K562 (cell line): Measurements from ENCODE around the gene NAPA. TPM values are rescaled to one million over a fixed set of nuclear protein-coding genes. Genes with fewer than 3 reads are reported as not detected.
A peak's percentile ranks its signal among the peaks of the same experiment; 100 is the strongest.

Source experiments
- DACH1 ChIP-seq: fragments of 450-650 bp; IDR thresholded peaks from 2 replicates; pipeline ENCODE4 v1.6.1; 2018; ENCODE audit not compliant: partially characterized antibody
- DNMT1 ChIP-seq: fragments of 450-650 bp; IDR thresholded peaks from 2 replicates; pipeline ENCODE4 v1.6.1; 2016; ENCODE audit warnings: antibody characterized with exemption, mild to moderate bottlenecking
- ETV5 ChIP-seq: sonication (generic); formaldehyde crosslinking; IDR thresholded peaks from 2 replicates; pipeline ENCODE4 v1.4.0; 2020; ENCODE audit warnings: low read depth, mild to moderate bottlenecking, missing genetic modification reagents
- GTF2F1 ChIP-seq: IDR thresholded peaks from 2 replicates; pipeline ENCODE4 v1.6.1; 2011; ENCODE audit warnings: low read depth, low read length, improper control_type of control experiment
- HDAC1 ChIP-seq, 2 experiments: fragments of 450-650 bp; IDR thresholded peaks; 2 replicates each; pipeline ENCODE4 v1.6.1; 2016 to 2017; ENCODE audit warnings: inconsistent platforms in 1 of 2, mild to moderate bottlenecking in 1 of 2, moderate library complexity in 1 of 2
- JUND ChIP-seq, 2 experiments: IDR thresholded peaks; 2 replicates in 1 of 2; 3 replicates in 1 of 2; pipeline ENCODE4 v1.6.1; 2011; ENCODE audit warnings: borderline replicate concordance in 2 of 2, low read depth in 2 of 2, low read length in 2 of 2, improper control_type of control experiment in 1 of 2, missing biosample characterization in 1 of 2, missing genetic modification characterization in 1 of 2, missing genetic modification reagents in 1 of 2
- KAT2B ChIP-seq: IDR thresholded peaks from one replicate; pipeline ENCODE4 v1.6.1; 2012; ENCODE audit warnings: low read depth, mild to moderate bottlenecking, control low read depth, inconsistent platforms, low read length, moderate library complexity
- KLF1 ChIP-seq: fragments of 450-650 bp; IDR thresholded peaks from 2 replicates; pipeline ENCODE4 v1.6.1; 2016; ENCODE audit warnings: missing genetic modification characterization, missing compliant biosample characterization
- NCOA2 ChIP-seq, 2 experiments: fragments of 450-650 bp; IDR thresholded peaks; 2 replicates each; pipeline ENCODE4 v1.6.1; 2018; ENCODE audit warnings: mild to moderate bottlenecking in 2 of 2, moderate library complexity in 1 of 2; ENCODE audit not compliant: partially characterized antibody in 2 of 2
- NONO ChIP-seq, 2 experiments: fragments of 200-400 bp in 1 of 2; fragments of 450-650 bp in 1 of 2; formaldehyde crosslinking in 1 of 2; IDR thresholded peaks; 2 replicates each; pipeline ENCODE4 v1.6.1; 2017; ENCODE audit warnings: low read depth in 2 of 2, mild to moderate bottlenecking in 2 of 2, moderate library complexity in 2 of 2, low read length in 1 of 2
- NR2F6 ChIP-seq: fragments of 450-650 bp; formaldehyde crosslinking; IDR thresholded peaks from 2 replicates; pipeline ENCODE4 v1.4.0; 2020; ENCODE audit warnings: mild to moderate bottlenecking
- POLR2H ChIP-seq: IDR thresholded peaks from 2 replicates; pipeline ENCODE4 v1.6.1; 2016; ENCODE audit warnings: missing genetic modification characterization, low read depth, mild to moderate bottlenecking, control low read depth, missing compliant biosample characterization, moderate library complexity
- PYGO2 ChIP-seq: fragments of 450-650 bp; IDR thresholded peaks from 2 replicates; pipeline ENCODE4 v1.6.1; 2016; ENCODE audit warnings: mild to moderate bottlenecking, missing genetic modification characterization, moderate library complexity, missing compliant biosample characterization
- SLC30A9 ChIP-seq: fragments of 250-450 bp; sonication (Bioruptor Pico); IDR thresholded peaks from 2 replicates; pipeline ENCODE4 v1.8.0; 2022; ENCODE audit warnings: mild to moderate bottlenecking, moderate library complexity
- SNIP1 ChIP-seq: fragments of 450-650 bp; IDR thresholded peaks from 2 replicates; pipeline ENCODE4 v1.7.1; 2017; ENCODE audit warnings: low read depth, mild to moderate bottlenecking
- ZNF57 ChIP-seq: fragments of 450-650 bp; formaldehyde crosslinking; IDR thresholded peaks from 2 replicates; pipeline ENCODE4 v1.4.0; 2020; ENCODE audit warnings: mild to moderate bottlenecking, moderate library complexity
- ZNF589 ChIP-seq: fragments of 200-800 bp; sonication (Bioruptor generic); IDR thresholded peaks from 2 replicates; pipeline ENCODE4 v1.6.1; 2016; ENCODE audit warnings: low read depth, missing genetic modification characterization, missing compliant biosample characterization
- polyA plus RNA-seq, 8 experiments: library from polyadenylated mRNA; depleted of rRNA in 4 of 8; stranded (reverse) in 5 of 8; unstranded in 3 of 8; fragments of >200 nt; fragmentation: Nextera tagmentation in 2 of 8; fragmentation: Illumina TruSeq in 1 of 8; extraction: Ambion mirVana in 2 of 8; extraction: Trizol in 1 of 8; gene quantifications; 2 replicates each; pipeline versions ENCODE4 v1.2.1 to v1.2.3, GENCODE V29; 2011 to 2014; ENCODE audit warnings: inconsistent platforms in 1 of 8, missing spikeins in 1 of 8
- total RNA-seq, 7 experiments: library from RNA; depleted of rRNA in 6 of 7; stranded (reverse); fragments of >200 nt in 6 of 7; fragmentation: Illumina TruSeq in 2 of 7; extraction: Trizol in 2 of 7; gene quantifications; 2 replicates each; pipeline versions ENCODE4 v1.2.1 to v1.2.3, GENCODE V29; 2011 to 2021; ENCODE audit warnings: low replicate concordance in 1 of 7
- TF ChIP-seq, protein P1 (sequence below): fragments of 450-650 bp; formaldehyde crosslinking; IDR thresholded peaks from 2 replicates; pipeline ENCODE4 v1.4.0; 2022; ENCODE audit warnings: missing genetic modification characterization
- TF ChIP-seq, protein P2 (sequence below): fragments of 250-450 bp; sonication (Bioruptor Pico); IDR thresholded peaks from 2 replicates; pipeline ENCODE4 v1.8.0; 2022; ENCODE audit warnings: inconsistent platforms
- TF ChIP-seq, protein P3 (sequence below): IDR thresholded peaks from 2 replicates; pipeline ENCODE4 v1.6.1; 2012; ENCODE audit warnings: low read depth, low read length, improper control_type of control experiment, borderline replicate concordance
- TF ChIP-seq, protein P4 (sequence below), 2 experiments: fragments of 250-450 bp in 1 of 2; fragments of 450-650 bp in 1 of 2; sonication (Bioruptor Pico) in 1 of 2; IDR thresholded peaks; 2 replicates each; pipeline versions ENCODE4 v1.6.1 to v1.8.0; 2016 to 2021; ENCODE audit warnings: mild to moderate bottlenecking in 2 of 2, moderate library complexity in 2 of 2, missing compliant biosample characterization in 1 of 2, missing genetic modification characterization in 1 of 2

NAPA gene
- total and polyA plus RNA-seq, 9 of the 15 experiments (the other 6 are each of a cell fraction or from before 2014, with no cell fraction given): 5.4 to 98.6 (median 77.5) TPM

DNA sequence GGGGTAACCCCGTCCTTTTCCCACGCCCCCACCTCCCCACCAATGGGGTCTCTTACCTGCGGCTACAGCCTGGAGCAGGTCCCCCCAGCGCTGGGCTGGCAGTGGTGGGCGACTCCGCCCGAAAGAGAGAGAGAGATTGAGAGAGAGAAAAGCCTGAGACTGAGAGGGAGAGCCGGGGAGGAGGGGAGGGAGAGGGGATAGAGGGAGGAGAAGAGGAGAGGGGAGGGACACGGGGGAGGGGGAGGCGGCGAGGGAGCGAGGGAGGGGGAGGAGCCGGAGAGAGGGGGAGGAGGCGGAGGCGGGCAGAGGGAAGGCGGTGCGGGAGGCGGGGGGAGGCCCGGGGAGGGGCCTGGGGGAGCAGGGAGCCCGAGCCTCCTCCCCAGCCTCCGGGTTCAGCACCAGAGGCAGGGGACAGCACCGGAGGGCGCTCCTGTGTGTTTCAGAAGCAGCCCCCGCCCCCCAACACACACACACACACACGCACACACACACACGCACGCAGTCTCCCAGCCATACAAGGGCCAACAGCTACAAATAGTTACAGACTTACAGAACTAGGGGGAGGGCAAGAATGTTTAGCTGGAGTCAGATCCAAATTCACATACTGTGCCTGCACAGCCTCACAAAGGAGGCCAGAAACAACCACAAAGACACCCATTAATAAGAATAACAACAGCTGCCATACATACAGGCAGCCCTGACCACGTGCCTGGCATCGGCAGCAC is 43.0 kb downstream of the NAPA start, which contains the start of gene SLC8A2 (continued):
- TF ChIP-seq, protein P1, sequence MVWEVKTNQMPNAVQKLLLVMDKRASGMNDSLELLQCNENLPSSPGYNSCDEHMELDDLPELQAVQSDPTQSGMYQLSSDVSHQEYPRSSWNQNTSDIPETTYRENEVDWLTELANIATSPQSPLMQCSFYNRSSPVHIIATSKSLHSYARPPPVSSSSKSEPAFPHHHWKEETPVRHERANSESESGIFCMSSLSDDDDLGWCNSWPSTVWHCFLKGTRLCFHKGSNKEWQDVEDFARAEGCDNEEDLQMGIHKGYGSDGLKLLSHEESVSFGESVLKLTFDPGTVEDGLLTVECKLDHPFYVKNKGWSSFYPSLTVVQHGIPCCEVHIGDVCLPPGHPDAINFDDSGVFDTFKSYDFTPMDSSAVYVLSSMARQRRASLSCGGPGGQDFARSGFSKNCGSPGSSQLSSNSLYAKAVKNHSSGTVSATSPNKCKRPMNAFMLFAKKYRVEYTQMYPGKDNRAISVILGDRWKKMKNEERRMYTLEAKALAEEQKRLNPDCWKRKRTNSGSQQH: no peak
- TF ChIP-seq SNIP1 (no peak), KAT2B (no peak), ZNF589 (CRISPR knock-in tag) (no peak), JUND (IDR thresholded peaks at IDR 0.05; ENCODE audit: borderline replicate concordance, low read depth, low read length) (no peak), JUND (tag; IDR thresholded peaks at IDR 0.05; ENCODE audit: borderline replicate concordance, low read depth, low read length) (no peak; the same call in 2 of the 3 replicates), KLF1 (tag) (no peak), ZNF57 (CRISPR knock-in tag) (no peak), NR2F6 (CRISPR knock-in tag) (no peak), GTF2F1 (no peak), DNMT1 (no peak), PYGO2 (tag) (no peak), DACH1 (no peak), POLR2H (tag) (no peak), HDAC1 (IDR thresholded peaks at IDR 0.05) (peak in 1 of 2 experiments; percentile 93; a peak in 2 of 4 replicates), SLC30A9 (CRISPR knock-in tag) (no peak), NCOA2 (IDR thresholded peaks at IDR 0.05; ENCODE audit: partially characterized antibody in 2 of 2) (no peak), ETV5 (CRISPR knock-in tag) (peak; percentile 55; the same call in 1 of the 2 replicates), NONO (IDR thresholded peaks at IDR 0.05; ENCODE audit: low read depth in 2 of 2, low read length in 1 of 2) (no peak)
- TF ChIP-seq, protein P2, sequence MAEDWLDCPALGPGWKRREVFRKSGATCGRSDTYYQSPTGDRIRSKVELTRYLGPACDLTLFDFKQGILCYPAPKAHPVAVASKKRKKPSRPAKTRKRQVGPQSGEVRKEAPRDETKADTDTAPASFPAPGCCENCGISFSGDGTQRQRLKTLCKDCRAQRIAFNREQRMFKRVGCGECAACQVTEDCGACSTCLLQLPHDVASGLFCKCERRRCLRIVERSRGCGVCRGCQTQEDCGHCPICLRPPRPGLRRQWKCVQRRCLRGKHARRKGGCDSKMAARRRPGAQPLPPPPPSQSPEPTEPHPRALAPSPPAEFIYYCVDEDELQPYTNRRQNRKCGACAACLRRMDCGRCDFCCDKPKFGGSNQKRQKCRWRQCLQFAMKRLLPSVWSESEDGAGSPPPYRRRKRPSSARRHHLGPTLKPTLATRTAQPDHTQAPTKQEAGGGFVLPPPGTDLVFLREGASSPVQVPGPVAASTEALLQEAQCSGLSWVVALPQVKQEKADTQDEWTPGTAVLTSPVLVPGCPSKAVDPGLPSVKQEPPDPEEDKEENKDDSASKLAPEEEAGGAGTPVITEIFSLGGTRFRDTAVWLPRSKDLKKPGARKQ (CRISPR knock-in tag): no peak
- TF ChIP-seq, protein P3, sequence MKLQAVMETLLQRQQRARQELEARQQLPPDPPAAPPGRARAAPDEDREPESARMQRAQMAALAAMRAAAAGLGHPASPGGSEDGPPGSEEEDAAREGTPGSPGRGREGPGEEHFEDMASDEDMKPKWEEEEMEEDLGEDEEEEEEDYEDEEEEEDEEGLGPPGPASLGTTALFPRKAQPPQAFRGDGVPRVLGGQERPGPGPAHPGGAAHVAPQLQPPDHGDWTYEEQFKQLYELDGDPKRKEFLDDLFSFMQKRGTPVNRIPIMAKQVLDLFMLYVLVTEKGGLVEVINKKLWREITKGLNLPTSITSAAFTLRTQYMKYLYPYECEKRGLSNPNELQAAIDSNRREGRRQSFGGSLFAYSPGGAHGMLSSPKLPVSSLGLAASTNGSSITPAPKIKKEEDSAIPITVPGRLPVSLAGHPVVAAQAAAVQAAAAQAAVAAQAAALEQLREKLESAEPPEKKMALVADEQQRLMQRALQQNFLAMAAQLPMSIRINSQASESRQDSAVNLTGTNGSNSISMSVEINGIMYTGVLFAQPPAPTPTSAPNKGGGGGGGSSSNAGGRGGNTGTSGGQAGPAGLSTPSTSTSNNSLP: no peak
- TF ChIP-seq, protein P4, sequence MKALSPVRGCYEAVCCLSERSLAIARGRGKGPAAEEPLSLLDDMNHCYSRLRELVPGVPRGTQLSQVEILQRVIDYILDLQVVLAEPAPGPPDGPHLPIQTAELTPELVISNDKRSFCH (CRISPR knock-in tag; IDR thresholded peaks at IDR 0.05): no peak
- TF ChIP-seq, protein P4 (tag; IDR thresholded peaks at IDR 0.05): no peak
